GM21447 (cell line): ENCODE measurements around the gene BLNK.

Experiments used
- ATAC-seq: cut with Tn5 transposase; IDR thresholded peaks from one replicate; pipeline ENCODE4 v1.9.1; 2021; ENCODE audit not compliant: unreplicated experiment

The BLNK gene

GRCh38 chr10:96264938-96265337 lies 6.4 kb downstream of the BLNK start:
- no peak for ATAC-seq

GRCh38 chr10:96263669-96264068 lies 7.7 kb downstream of the BLNK start:
- no peak for ATAC-seq

- no peak for ATAC-seq
These were observed 8.2 kb downstream of the BLNK start for GRCh38 chr10:96263176-96263575.

- no peak for ATAC-seq
These were observed 9.4 kb downstream of the BLNK start for GRCh38 chr10:96261930-96262329.

GRCh38 chr10:96261132-96261531 lies 10.2 kb downstream of the BLNK start:
- ATAC-seq = no peak

GRCh38 chr10:96260014-96260413 lies 11.4 kb downstream of the BLNK start:
- no peak for ATAC-seq

GRCh38 chr10:96259150-96259549 lies 12.2 kb downstream of the BLNK start:
- no peak for ATAC-seq

- ATAC-seq = no peak
These were observed 13.4 kb downstream of the BLNK start for GRCh38 chr10:96257944-96258343.

GRCh38 chr10:96255549-96256333 lies 15.6 kb downstream of the BLNK start:
- ATAC-seq = no peak

GRCh38 chr10:96254976-96255375 lies 16.4 kb downstream of the BLNK start:
- ATAC-seq = no peak

GRCh38 chr10:96252730-96253129 lies 18.6 kb downstream of the BLNK start:
- no peak for ATAC-seq

- no peak for ATAC-seq
These were observed 21.0 kb downstream of the BLNK start for GRCh38 chr10:96250349-96250748.

- ATAC-seq = no peak
These were observed 22.1 kb downstream of the BLNK start for GRCh38 chr10:96249264-96249663.

- peak; percentile 99 for ATAC-seq
These were observed 27.0 kb downstream of the BLNK start for GRCh38 chr10:96244354-96244753.

- no peak for ATAC-seq
These were observed 28.1 kb downstream of the BLNK start for GRCh38 chr10:96243296-96243695.

GRCh38 chr10:96242822-96243221 lies 28.5 kb downstream of the BLNK start:
- ATAC-seq = no peak

GRCh38 chr10:96238646-96239623 lies 32.4 kb downstream of the BLNK start:
- no peak for ATAC-seq

- ATAC-seq = no peak
These were observed 34.5 kb downstream of the BLNK start for GRCh38 chr10:96236876-96237275.

GRCh38 chr10:96236090-96236478 lies 35.3 kb downstream of the BLNK start:
- no peak for ATAC-seq

GRCh38 chr10:96235326-96236089 lies 35.9 kb downstream of the BLNK start:
- no peak for ATAC-seq

GRCh38 chr10:96233959-96234358 lies 37.4 kb downstream of the BLNK start:
- ATAC-seq = no peak
